Heart right ventricle (tissue), 16 donors: ENCODE results near the gene CX3CL1. TPM values are rescaled to one million over a fixed set of nuclear protein-coding genes. Genes with fewer than 3 reads are reported as not detected.

Source experiments
- ATAC-seq, 8 donors: fragments of 200-7000 bp; cut with Tn5 transposase; one replicate each; pipeline ENCODE4 v1.9.1; 2020; ENCODE audit warnings: mild to moderate bottlenecking in 8 of 8, moderate library complexity in 8 of 8, moderate number of reproducible peaks in 1 of 8
- DNase-seq, 2 donors: peaks; one replicate each; pipeline ENCODE4 v3.0.0-alpha.2; 2020
- H3K27ac ChIP-seq, 10 donors: fragments of 200-600 bp; sonication (generic) in 2 of 10; one replicate each; pipeline versions ENCODE4 v1.5.0 to v1.8.0; 2020 to 2022; ENCODE audit warnings: mild to moderate bottlenecking in 3 of 10
- H3K27me3 ChIP-seq, 7 donors: fragments of 200-600 bp; one replicate each; pipeline ENCODE4 v1.8.0; 2021 to 2022; ENCODE audit warnings: mild to moderate bottlenecking in 2 of 7
- H3K36me3 ChIP-seq, 9 donors: fragments of 200-600 bp; sonication (generic) in 1 of 9; one replicate each; pipeline versions ENCODE4 v1.5.0 to v1.8.0; 2020 to 2022; ENCODE audit warnings: mild to moderate bottlenecking in 2 of 9
- H3K4me1 ChIP-seq, 9 donors: fragments of 200-600 bp; sonication (generic) in 1 of 9; one replicate each; pipeline versions ENCODE4 v1.5.0 to v1.8.0; 2020 to 2022; ENCODE audit warnings: mild to moderate bottlenecking in 4 of 9
- H3K4me3 ChIP-seq, 10 donors: fragments of 200-600 bp; sonication (generic) in 2 of 10; one replicate each; pipeline versions ENCODE4 v1.5.0 to v1.8.0; 2020 to 2022; ENCODE audit warnings: mild to moderate bottlenecking in 7 of 10, moderate library complexity in 2 of 10
- H3K9me3 ChIP-seq, 11 donors: fragments of 200-600 bp in 10 of 11; sonication (generic) in 2 of 11; one replicate each; pipeline versions ENCODE4 v1.5.0 to v1.8.0; 2013 to 2022; ENCODE audit warnings: mild to moderate bottlenecking in 2 of 11, control low read depth in 1 of 11, moderate library complexity in 1 of 11
- WGBS, 2 donors: extraction: QIAGEN DNeasy Blood & Tissue Kit; methylation state at CpG; one replicate each; pipeline ENCODE4 v1.1.7; 2013; ENCODE audit warnings: inconsistent platforms in 1 of 2; 5-methylcytosine and 5-hydroxymethylcytosine counted together
- intact Hi-C, 10 donors: fragments of 100-400 bp; cut with DNase I; formaldehyde crosslinking; loops; one replicate each; pipeline versions ENCODE4 v1.11.1 to v1.14.2; 2022
- polyA plus RNA-seq, 2 donors: library from polyadenylated mRNA; stranded (reverse); fragments of 200-250 nt; gene quantifications; one replicate each; pipeline ENCODE4 v1.2.3, GENCODE V29; 2013
- total RNA-seq, 10 donors: library from RNA; stranded (reverse); fragmentation: NEBNext Ultra II Directional in 3 of 10; extraction: Animal tissue kit (Norgen Biotek cat#: 25700) in 3 of 10; gene quantifications; one replicate each; pipeline versions ENCODE4 v1.2.1 to v1.2.4, GENCODE V29; 2021 to 2023
- TF ChIP-seq, protein P1 (sequence below), 9 donors: fragments of 200-600 bp; sonication (generic) in 2 of 9; IDR thresholded peaks; one replicate each; pipeline versions ENCODE4 v1.5.0 to v1.8.0; 2021 to 2022; ENCODE audit warnings: antibody characterized with exemption in 9 of 9, mild to moderate bottlenecking in 5 of 9, moderate library complexity in 1 of 9
- donor health status: Arrhythmogenic right ventricular cardiomyopathy.
- donor health status: ischemic (EF 13 %, LVEDD 7.1; RV severe dilation, severe dysfunction).
- donor health status: healthy with polysubstance abuse.
- donor health status: DM: no; HTN: yes; CAD: no.
- donor health status: DM: no; HTN: no; CAD: no.
- donor health status: ischemic (EF 25% LVEDD 6.9; RV normal size, moderate dysfunction).
- donor health status: ischemic (EF 25% LVEDD 5.7; RV mildly dilated, moderate dysfunction).
- donor health status: healthy.
- donor health status: DM: yes; HTN: yes; CAD: no.
- donor health status: Ischemic cardiomyopathy.
- donor health status: ischemic (EF 35%, LVEDD 5.7; RV mildly dilated, moderate dysfunction).
- donor health status: nonischemic (EF 11% LVEDD 7.7; RV severe dilation, severe dysfunction).
- donor health status: DM: yes; HTN: yes; CAD: no.
- donor health status: PGD.
- donor health status: ischemic (EF 29% LVEDD 5.4; RV normal size, mild dysfunction).
- donor health status: nonischemic (EF 23%, LVEDD 6.1; RV moderate dilation, normal function).

The CX3CL1 gene
- total and polyA plus RNA-seq, 12 donors = 7.8 to 46.3 (median 15.5) TPM

DNA sequence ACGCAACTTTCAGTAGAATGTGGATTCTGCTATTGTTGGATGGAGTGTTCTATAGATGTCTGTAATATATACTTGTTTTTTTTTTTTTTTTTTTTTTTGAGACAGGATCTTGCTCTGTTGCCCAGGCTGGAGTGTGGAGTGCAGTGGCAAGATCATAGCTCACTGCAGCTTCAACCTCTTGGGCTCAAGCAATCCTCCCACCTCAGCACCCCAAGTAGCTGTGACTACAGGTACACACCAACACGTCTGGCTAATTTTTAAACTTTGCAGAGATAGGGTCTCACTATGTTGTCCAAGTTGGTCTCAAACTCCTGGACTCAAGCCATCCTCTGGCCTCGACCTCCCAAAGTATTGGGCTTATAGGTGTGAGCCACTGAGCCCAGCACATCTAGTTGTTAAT is 40.9 kb upstream of the CX3CL1 start:
- Histone ChIP-seq H3K4me1 (peaks cover 0 to 10% (median 0%) of the 10 kb centered on the region in 9 donors), H3K36me3 (no peaks in the 10 kb centered on the region), H3K4me3 (no peak overlapping the region), H3K9me3 (peaks cover 0 to 18% (median 5%) of the 10 kb centered on the region in 11 donors), H3K27ac (no peak overlapping the region), H3K27me3 (peaks cover 0 to 6% (median 0%) of the 10 kb centered on the region in 7 donors)
- TF ChIP-seq, protein P1, sequence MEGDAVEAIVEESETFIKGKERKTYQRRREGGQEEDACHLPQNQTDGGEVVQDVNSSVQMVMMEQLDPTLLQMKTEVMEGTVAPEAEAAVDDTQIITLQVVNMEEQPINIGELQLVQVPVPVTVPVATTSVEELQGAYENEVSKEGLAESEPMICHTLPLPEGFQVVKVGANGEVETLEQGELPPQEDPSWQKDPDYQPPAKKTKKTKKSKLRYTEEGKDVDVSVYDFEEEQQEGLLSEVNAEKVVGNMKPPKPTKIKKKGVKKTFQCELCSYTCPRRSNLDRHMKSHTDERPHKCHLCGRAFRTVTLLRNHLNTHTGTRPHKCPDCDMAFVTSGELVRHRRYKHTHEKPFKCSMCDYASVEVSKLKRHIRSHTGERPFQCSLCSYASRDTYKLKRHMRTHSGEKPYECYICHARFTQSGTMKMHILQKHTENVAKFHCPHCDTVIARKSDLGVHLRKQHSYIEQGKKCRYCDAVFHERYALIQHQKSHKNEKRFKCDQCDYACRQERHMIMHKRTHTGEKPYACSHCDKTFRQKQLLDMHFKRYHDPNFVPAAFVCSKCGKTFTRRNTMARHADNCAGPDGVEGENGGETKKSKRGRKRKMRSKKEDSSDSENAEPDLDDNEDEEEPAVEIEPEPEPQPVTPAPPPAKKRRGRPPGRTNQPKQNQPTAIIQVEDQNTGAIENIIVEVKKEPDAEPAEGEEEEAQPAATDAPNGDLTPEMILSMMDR (IDR thresholded peaks at IDR 0.05) = no peak
- DNase-seq (no peak), ATAC-seq (no peak)
- 89 to 93% methylated on average over 3 of the region's 3 CpGs for WGBS, 2 donors
- intact Hi-C loops = loop anchor here in 1 of 10 donors (5.0 kb wide), 1 partner anchor 36 kb away; no protein-coding TSS in a partner anchor

DNA sequence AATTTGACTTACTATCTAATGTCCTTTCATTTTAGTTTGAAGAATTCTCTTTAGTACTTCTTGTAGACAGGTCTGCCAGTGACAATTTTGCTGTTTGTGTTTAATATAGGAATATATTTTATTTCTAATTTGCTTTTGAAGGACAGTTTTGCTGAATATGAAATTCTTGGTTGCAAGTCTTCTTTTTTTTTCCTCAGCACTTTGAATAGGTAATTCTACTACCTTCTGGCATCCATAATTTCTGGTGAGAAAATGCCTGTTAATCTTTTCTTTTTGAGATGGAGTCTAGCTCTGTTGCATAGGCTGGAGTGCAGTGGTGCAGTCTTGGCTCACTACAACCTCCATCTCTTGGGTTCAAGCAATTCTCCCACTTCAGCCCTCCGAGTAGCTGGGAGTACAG is 38.9 kb upstream of the CX3CL1 start:
- DNase-seq = no peak
- H3K4me1 ChIP-seq = peaks cover 0 to 10% (median 0%) of the 10 kb centered on the region in 9 donors
- no peaks in the 10 kb centered on the region for H3K36me3 ChIP-seq
- no peak overlapping the region for H3K4me3 ChIP-seq
- TF ChIP-seq, protein P1 (IDR thresholded peaks at IDR 0.05) = no peak
- 95 to 96% methylated on average over 1 of the region's 1 CpG for WGBS, 2 donors
- peaks cover 0 to 25% (median 0%) of the 10 kb centered on the region in 11 donors for H3K9me3 ChIP-seq
- H3K27me3 ChIP-seq = peaks cover 0 to 6% (median 0%) of the 10 kb centered on the region in 7 donors
- intact Hi-C loops = loop anchor here in 1 of 10 donors (5.0 kb wide), 1 partner anchor 34 kb away; no protein-coding TSS in a partner anchor
- ATAC-seq = no peak
- H3K27ac ChIP-seq = no peak overlapping the region

DNA sequence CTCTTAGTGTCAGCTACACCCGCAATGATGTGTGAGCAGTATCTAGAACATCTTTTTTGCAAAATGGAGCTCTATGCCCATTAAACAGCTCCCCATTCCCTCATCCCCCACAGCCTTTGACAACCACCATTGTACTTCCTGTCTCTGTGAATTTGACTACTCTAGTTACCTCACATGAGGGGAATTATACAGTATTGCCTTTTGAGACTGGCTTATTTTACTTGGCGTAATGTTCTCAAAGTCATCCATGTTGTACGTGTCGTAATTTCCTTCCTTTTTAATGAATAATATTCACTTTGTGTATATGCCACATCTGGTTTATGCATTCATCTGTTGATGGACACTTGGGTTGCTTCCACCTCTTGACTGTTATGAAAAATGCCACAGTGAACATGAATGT is 36.9 kb upstream of the CX3CL1 start:
- DNase-seq (no peak), ATAC-seq (peak in 6 of 8 donors; percentile 52 to 92 (median 74))
- peaks cover 0 to 10% (median 0%) of the 10 kb centered on the region in 9 donors for H3K4me1 ChIP-seq
- no peak overlapping the region for H3K4me3 ChIP-seq
- no peaks in the 10 kb centered on the region for H3K36me3 ChIP-seq
- no peaks in the 10 kb centered on the region for H3K27me3 ChIP-seq
- peak overlapping the region in 4 of 10 donors; percentile 7 to 78 (median 68) for H3K27ac ChIP-seq
- 65 to 75% methylated on average over 4 of the region's 4 CpGs for WGBS, 2 donors
- intact Hi-C loops = loop anchor here in 1 of 10 donors (2.0 kb wide), 1 partner anchor 37 kb away; the partner anchor contains the start of gene CX3CL1
- TF ChIP-seq, protein P1 (IDR thresholded peaks at IDR 0.05) = no peak
- peaks cover 0 to 25% (median 0%) of the 10 kb centered on the region in 11 donors for H3K9me3 ChIP-seq

DNA sequence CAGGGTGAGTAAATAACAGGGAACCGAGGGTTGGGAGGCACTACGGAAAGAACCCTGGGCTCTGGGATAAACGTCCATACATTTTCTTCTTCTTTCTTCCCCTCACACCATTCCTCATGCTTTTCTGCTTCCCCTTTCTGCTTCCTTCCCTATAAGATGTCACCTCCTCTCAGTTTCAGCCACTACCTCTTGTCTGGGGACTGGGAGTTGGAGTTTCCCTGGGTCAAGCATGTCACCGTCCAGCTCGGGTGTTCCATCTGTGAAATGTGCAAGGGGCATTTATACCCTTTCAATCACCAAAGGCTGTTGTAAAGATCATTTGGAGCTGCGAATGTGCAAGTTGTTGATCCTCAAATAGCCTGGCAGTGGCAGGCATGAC is 31.2 kb upstream of the CX3CL1 start:
- TF ChIP-seq, protein P1 (IDR thresholded peaks at IDR 0.05) = no peak
- intact Hi-C loops = no loop called here

More for the DNA sequence above, 31.2 kb upstream of the CX3CL1 start:
- Histone ChIP-seq H3K36me3 (no peaks in the 10 kb centered on the region), H3K4me1 (peaks cover 0 to 27% (median 0%) of the 10 kb centered on the region in 9 donors), H3K9me3 (peaks cover 0 to 16% (median 0%) of the 10 kb centered on the region in 11 donors), H3K27me3 (no peaks in the 10 kb centered on the region), H3K4me3 (no peak overlapping the region), H3K27ac (peak overlapping the region in 1 of 10 donors; percentile 9)
- DNase-seq (no peak), ATAC-seq (no peak)
- 82 to 85% methylated on average over 6 of the region's 6 CpGs for WGBS, 2 donors
